ENCODE measurements around the gene TSPAN11. TPM values are rescaled to one million over a fixed set of nuclear protein-coding genes. Genes with fewer than 3 reads are reported as not detected.

Gene TSPAN11
- total and polyA plus RNA-seq, 9 donors, result 0.33 to 2.8 (median 1.5) TPM

DNA sequence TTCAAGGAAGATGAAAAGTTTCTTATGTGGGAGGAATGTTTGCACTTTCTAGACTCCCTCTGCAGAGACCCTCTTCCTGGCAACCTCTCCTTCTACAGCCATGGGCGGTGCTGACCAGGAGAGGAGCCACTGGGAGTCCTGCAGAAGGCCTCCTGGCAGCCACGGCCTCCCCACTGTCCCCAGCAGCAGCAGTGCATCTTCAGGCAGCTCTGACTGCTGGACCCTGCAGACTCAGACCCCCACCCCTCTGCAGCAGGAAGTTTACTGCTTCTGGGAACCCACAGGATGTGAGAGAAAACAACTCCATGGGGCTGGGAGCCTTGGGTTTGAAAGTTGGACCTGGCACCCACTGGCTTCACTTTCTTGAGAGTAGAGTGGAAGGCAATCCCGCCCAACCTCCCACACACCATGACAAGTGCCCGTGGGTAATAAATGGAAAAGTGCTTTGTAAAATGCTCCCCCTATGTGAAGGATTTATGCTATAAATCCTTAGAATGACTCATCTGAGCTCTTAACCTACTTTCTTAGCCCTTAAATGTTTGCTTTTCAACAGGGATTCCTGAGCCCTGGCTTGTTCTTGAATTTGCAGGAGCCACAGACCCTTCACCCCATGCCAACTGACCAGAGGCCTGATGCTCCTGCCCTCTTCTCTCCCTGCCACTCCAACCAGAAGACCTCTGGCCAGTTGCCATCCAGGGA lies 109.6 kb downstream of the TSPAN11 start:
- Histone ChIP-seq H3K36me3 (no peaks in the 10 kb centered on the region), H3K27me3 (no peaks in the 10 kb centered on the region), H3K9me3 (no peaks in the 10 kb centered on the region), H3K4me1 (ENCODE audit: insufficient read depth) (no peaks in the 10 kb centered on the region), H3K27ac (no peak overlapping the region), H3K4me3 (no peak overlapping the region)
- no peak for DNase-seq
- intact Hi-C loops (cut with DNase I), result no loop called here
- no peak for TF ChIP-seq EP300 (IDR thresholded peaks at IDR 0.05)
- TF ChIP-seq, protein P1, sequence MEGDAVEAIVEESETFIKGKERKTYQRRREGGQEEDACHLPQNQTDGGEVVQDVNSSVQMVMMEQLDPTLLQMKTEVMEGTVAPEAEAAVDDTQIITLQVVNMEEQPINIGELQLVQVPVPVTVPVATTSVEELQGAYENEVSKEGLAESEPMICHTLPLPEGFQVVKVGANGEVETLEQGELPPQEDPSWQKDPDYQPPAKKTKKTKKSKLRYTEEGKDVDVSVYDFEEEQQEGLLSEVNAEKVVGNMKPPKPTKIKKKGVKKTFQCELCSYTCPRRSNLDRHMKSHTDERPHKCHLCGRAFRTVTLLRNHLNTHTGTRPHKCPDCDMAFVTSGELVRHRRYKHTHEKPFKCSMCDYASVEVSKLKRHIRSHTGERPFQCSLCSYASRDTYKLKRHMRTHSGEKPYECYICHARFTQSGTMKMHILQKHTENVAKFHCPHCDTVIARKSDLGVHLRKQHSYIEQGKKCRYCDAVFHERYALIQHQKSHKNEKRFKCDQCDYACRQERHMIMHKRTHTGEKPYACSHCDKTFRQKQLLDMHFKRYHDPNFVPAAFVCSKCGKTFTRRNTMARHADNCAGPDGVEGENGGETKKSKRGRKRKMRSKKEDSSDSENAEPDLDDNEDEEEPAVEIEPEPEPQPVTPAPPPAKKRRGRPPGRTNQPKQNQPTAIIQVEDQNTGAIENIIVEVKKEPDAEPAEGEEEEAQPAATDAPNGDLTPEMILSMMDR (IDR thresholded peaks at IDR 0.05), result no peak
- WGBS, 3 donors, result 53 to 61% (median 59%) methylated on average over 4 of the region's 4 CpGs

DNA sequence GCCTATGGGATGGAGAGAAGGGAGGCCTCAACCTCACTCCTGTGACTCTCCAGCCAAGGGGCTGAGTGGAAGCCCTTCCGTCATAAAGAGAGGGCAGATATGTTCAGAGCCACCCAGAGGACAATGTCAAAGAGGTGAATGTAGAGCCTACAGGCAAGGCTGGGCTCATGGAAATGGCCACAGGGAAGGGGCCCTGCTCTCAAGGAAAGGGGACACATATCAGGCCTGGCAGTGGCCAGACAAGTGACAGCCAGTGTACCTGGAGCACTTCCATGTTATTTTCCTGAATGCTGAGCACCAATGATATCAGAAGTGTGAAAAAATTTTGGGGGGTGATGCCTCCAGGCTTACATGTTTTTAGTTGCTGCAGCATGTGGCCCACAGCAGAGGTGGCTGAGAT lies 110.5 kb downstream of the TSPAN11 start:
- no peaks in the 10 kb centered on the region for H3K9me3 ChIP-seq
- H3K27me3 ChIP-seq, result no peaks in the 10 kb centered on the region
- TF ChIP-seq POLR2A (IDR thresholded peaks at IDR 0.05) (no peak), EP300 (IDR thresholded peaks at IDR 0.05) (no peak)
- TF ChIP-seq, protein P1 (IDR thresholded peaks at IDR 0.05), result no peak
- no peaks in the 10 kb centered on the region for H3K4me1 ChIP-seq (ENCODE audit: insufficient read depth)
- intact Hi-C loops (cut with DNase I), result no loop called here
- WGBS, 3 donors, result 96 to 100% (median 100%) methylated on average over 1 of the region's 1 CpG
- DNase-seq, result no peak
- no peak overlapping the region for H3K27ac ChIP-seq
- no peak overlapping the region for H3K4me3 ChIP-seq
- H3K36me3 ChIP-seq, result no peaks in the 10 kb centered on the region

DNA sequence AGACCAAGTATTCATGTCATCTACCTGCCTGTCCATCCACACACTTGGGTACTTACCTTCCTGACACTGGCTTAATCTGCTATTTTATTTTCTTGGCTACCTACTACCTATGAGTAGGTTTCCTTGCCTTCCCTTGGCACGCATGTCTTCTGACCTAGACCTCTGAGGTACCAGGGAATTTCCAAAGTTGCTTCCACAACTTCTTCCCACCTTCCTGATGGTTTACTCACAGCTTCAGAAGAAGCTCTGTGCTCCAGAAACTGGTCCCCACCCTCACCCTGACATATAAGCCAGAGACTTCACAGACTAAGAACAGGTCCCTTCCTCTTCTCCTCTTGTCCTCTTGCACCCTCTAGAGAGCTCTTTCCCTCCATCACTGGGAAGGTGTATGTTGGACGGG lies 111.4 kb downstream of the TSPAN11 start:
- H3K36me3 ChIP-seq, result no peaks in the 10 kb centered on the region
- no peak overlapping the region for H3K27ac ChIP-seq
- DNase-seq, result no peak
- 92 to 96% (median 92%) methylated on average over 2 of the region's 2 CpGs for WGBS, 3 donors
- intact Hi-C loops (cut with DNase I), result no loop called here
- no peaks in the 10 kb centered on the region for H3K9me3 ChIP-seq
- no peaks in the 10 kb centered on the region for H3K4me1 ChIP-seq (ENCODE audit: insufficient read depth)
- TF ChIP-seq EP300 (IDR thresholded peaks at IDR 0.05) (no peak), POLR2A (IDR thresholded peaks at IDR 0.05) (no peak)
- TF ChIP-seq, protein P1 (IDR thresholded peaks at IDR 0.05), result no peak
- H3K27me3 ChIP-seq, result no peaks in the 10 kb centered on the region
- H3K4me3 ChIP-seq, result no peak overlapping the region

DNA sequence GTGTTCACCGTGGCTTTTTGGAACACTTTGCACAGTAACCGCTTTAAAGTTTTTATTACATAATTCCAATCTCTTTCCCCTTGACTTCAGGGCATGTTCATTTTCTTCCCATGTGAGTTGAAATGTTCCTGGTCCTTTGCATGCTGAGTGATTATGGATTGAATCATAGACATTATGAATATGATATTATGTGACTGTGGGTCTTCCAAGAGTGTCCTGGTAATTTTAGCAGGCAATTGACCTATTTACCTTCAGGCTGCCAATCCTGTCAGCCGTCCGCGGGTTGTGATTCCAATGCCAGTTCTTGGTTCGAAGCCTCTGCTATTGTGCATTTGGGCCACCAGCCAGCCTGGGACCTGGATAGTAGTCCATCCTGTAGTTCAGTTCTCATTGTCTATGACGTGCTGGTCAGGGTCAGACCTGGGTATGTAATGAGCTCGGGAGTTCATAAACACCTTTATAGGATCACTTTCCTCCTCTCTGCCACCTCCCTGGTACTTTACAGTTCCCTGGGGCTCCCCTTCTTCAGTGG lies 114.6 kb downstream of the TSPAN11 start:
- Histone ChIP-seq H3K27me3 (no peaks in the 10 kb centered on the region), H3K4me3 (no peak overlapping the region), H3K9me3 (no peaks in the 10 kb centered on the region), H3K36me3 (no peaks in the 10 kb centered on the region), H3K4me1 (ENCODE audit: insufficient read depth) (no peaks in the 10 kb centered on the region), H3K27ac (no peak overlapping the region)
- DNase-seq, result no peak
- intact Hi-C loops (cut with DNase I), result no loop called here
- WGBS, 3 donors, result 93 to 96% (median 95%) methylated on average over 8 of the region's 8 CpGs
- no peak for TF ChIP-seq EP300 (IDR thresholded peaks at IDR 0.05)
- TF ChIP-seq, protein P1 (IDR thresholded peaks at IDR 0.05), result no peak
- no peak for TF ChIP-seq POLR2A (IDR thresholded peaks at IDR 0.05)

Other genes starting within 250 kb of the TSPAN11 start
- gene IPO8, start 230.9 kb upstream of the TSPAN11 start, total RNA-seq, result 10 to 100 TPM; 23.4 to 49.6 (median 47.1) TPM
- 10 to 100 TPM; 15.7 to 34.5 TPM for gene IPO8, start 230.9 kb upstream of the TSPAN11 start, polyA plus RNA-seq
- gene CAPRIN2, start 171.8 kb upstream of the TSPAN11 start, total RNA-seq, result 10 to 100 TPM; 17.2 to 31.7 (median 25.9) TPM
- gene CAPRIN2, start 171.8 kb upstream of the TSPAN11 start, polyA plus RNA-seq, result 10 to 100 TPM; 16.8 to 20.1 TPM
- gene DDX11, start 147.1 kb downstream of the TSPAN11 start, total RNA-seq, result 10 to 100 TPM in 6 of 7 donors, 1 to 10 TPM in 1; 7.1 to 41.4 (median 15.3) TPM
- gene DDX11, start 147.1 kb downstream of the TSPAN11 start, polyA plus RNA-seq, result 10 to 100 TPM in 1 of 2 donors, 1 to 10 TPM in 1; 4.2 to 16.1 TPM

Measured in ovary (tissue), 9 donors.